PFSK-1 (cell line): ENCODE data around the gene UBE4B.

Experiments used
- FOXP2 ChIP-seq: optimal IDR thresholded peaks from 2 replicates; pipeline ENCODE3; 2011; ENCODE audit warnings: borderline replicate concordance, control low read depth, inconsistent platforms; ENCODE audit not compliant: insufficient read depth; ENCODE audit errors: extremely low read length, extremely low read depth
- POLR2AphosphoS5 ChIP-seq: IDR thresholded peaks from 2 replicates; pipeline ENCODE4 v1.6.1; 2012; ENCODE audit warnings: low read depth, mild to moderate bottlenecking, control low read depth, low read length, moderate library complexity
- SIN3A ChIP-seq: IDR thresholded peaks from 2 replicates; pipeline ENCODE4 v1.6.1; 2012; ENCODE audit warnings: mild to moderate bottlenecking, low read length, moderate library complexity, borderline replicate concordance; ENCODE audit not compliant: insufficient read depth
- TAF1 ChIP-seq: IDR thresholded peaks from 2 replicates; pipeline ENCODE4 v1.6.1; 2012; ENCODE audit warnings: low read length, control low read depth, borderline replicate concordance; ENCODE audit not compliant: insufficient read depth
- TF ChIP-seq, protein P1 (sequence below), 2 experiments: IDR thresholded peaks; 2 replicates each; pipeline versions ENCODE4 v1.6.1 to v1.8.0; 2011 to 2012; ENCODE audit warnings: low read depth in 2 of 2, low read length in 2 of 2, control low read depth in 1 of 2, inconsistent platforms in 1 of 2, mild to moderate bottlenecking in 1 of 2, moderate library complexity in 1 of 2; ENCODE audit not compliant: insufficient read depth in 1 of 2

The UBE4B gene

DNA sequence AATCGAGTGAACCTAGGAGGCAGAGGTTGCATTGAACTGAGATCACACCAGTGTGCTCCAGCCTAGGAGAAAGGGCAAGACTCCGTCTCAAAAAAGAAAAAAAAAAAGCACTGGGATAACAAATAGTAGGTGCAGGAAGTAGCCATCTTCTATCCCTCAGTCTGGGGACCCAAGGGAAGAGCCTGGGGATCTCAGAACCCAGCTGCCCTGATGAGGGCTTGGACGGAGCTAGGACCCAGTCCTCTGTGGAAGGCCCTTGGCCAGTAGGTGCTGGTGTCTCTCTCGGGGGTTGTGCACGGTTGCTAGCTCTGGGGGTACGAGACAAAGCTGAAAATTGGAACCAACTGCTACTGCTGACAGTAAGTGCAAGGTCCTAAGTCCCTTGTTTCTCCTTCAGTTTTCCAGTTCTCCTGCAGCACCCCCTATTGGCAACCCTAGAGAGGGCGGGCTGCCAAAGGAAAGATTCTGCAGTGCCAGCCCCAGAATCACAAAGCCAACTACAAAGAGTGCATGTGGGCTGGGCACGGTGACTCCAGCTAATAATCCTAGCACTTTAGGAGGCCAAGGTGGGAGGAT lies 120.0 kb downstream of the UBE4B start:
- TF ChIP-seq TAF1 (no peak), SIN3A (no peak), POLR2AphosphoS5 (no peak), FOXP2 (no peak)
- TF ChIP-seq, protein P1, sequence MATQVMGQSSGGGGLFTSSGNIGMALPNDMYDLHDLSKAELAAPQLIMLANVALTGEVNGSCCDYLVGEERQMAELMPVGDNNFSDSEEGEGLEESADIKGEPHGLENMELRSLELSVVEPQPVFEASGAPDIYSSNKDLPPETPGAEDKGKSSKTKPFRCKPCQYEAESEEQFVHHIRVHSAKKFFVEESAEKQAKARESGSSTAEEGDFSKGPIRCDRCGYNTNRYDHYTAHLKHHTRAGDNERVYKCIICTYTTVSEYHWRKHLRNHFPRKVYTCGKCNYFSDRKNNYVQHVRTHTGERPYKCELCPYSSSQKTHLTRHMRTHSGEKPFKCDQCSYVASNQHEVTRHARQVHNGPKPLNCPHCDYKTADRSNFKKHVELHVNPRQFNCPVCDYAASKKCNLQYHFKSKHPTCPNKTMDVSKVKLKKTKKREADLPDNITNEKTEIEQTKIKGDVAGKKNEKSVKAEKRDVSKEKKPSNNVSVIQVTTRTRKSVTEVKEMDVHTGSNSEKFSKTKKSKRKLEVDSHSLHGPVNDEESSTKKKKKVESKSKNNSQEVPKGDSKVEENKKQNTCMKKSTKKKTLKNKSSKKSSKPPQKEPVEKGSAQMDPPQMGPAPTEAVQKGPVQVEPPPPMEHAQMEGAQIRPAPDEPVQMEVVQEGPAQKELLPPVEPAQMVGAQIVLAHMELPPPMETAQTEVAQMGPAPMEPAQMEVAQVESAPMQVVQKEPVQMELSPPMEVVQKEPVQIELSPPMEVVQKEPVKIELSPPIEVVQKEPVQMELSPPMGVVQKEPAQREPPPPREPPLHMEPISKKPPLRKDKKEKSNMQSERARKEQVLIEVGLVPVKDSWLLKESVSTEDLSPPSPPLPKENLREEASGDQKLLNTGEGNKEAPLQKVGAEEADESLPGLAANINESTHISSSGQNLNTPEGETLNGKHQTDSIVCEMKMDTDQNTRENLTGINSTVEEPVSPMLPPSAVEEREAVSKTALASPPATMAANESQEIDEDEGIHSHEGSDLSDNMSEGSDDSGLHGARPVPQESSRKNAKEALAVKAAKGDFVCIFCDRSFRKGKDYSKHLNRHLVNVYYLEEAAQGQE (IDR thresholded peaks at IDR 0.05; ENCODE audit: insufficient read depth in 1 of 2, low read depth in 2 of 2, low read length in 2 of 2) = no peak

DNA sequence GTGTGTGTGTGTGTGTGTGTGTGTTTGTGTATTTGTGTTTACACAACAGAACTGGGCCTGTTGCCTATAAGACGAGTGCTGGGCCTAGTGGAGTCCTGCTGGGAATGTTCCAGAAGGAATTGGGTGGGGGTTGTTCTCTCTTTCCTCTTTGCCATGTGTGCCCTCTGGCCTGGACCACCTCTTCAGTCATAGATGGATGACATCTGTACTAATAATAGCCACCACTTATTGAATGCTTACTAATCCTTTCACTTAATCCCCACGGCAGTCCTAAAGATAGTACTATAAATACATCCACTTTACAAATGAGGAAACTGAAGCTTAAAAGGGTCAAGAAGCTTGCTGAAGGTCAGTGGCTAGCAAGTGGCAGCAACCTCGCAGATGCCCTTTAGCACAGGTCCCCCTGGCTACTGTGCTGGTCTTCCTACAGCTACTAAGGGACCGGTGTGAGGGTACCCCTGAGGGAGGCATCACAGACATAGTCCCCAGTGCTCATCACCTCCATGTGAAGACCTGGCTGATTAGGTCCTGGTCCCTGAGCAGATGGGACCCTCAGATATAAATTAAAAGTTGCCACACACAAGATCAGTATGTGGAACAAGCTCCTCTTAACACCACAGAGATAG lies 122.4 kb downstream of the UBE4B start:
- no peak for TF ChIP-seq SIN3A
- no peak for TF ChIP-seq FOXP2
- TF ChIP-seq, protein P1 (IDR thresholded peaks at IDR 0.05; ENCODE audit: insufficient read depth in 1 of 2, low read depth in 2 of 2, low read length in 2 of 2) = no peak
- TF ChIP-seq TAF1 = no peak
- TF ChIP-seq POLR2AphosphoS5 = no peak

DNA sequence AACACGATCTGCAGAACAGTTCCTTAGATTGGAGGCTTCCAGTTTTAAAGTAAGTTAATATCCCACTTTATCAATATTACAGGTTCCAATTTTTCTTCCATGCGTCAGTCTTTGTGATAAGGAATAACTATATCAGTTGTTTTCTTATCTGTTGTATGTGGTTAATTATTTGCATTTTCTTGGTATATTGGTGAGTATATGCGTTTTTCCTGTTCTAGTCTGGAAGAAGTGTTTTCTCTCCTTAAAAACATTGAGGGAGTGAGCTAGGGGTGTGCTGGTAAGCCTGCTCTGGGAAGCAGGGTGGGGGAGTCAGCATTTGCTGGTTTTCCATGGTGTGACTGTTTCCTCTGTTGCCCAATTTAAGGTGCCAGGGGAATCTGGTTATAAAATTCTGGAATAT lies 127.4 kb downstream of the UBE4B start:
- TF ChIP-seq TAF1 (no peak), SIN3A (no peak), POLR2AphosphoS5 (no peak), FOXP2 (no peak)
- TF ChIP-seq, protein P1 (IDR thresholded peaks at IDR 0.05; ENCODE audit: insufficient read depth in 1 of 2, low read depth in 2 of 2, low read length in 2 of 2) = no peak

DNA sequence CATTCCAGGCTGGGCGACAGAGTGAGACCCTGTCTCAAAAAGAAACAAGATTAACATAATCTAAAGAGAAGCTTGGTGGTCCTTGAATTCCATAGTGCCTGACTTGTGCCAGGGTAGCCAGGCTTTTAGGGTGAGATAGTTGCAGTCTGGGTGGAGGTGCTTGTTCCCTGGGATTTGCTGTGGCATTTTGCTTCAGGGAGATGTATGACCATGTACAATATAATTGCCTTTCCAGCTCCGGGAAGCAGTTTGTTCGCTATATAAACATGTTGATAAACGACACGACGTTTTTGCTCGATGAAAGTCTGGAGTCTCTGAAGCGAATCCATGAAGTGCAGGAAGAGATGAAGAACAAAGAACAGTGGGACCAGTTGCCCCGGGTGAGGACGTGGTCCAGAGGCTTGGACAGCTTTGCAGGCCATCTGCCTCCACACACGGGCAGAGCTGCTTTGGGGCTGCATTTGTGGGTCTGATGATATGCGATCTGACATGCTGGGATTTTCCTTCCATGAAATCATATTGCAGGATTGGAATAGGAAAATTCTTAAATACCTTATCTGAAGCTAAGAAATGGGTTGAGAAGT lies 128.2 kb downstream of the UBE4B start:
- TF ChIP-seq SIN3A (no peak), TAF1 (no peak), FOXP2 (no peak), POLR2AphosphoS5 (no peak)
- TF ChIP-seq, protein P1 (IDR thresholded peaks at IDR 0.05; ENCODE audit: insufficient read depth in 1 of 2, low read depth in 2 of 2, low read length in 2 of 2) = no peak
